ENCODE results near the gene TMEM255B. TPM values are rescaled to one million over a fixed set of nuclear protein-coding genes. Genes with fewer than 3 reads are reported as not detected.

The TMEM255B gene
- total RNA-seq, 1 donor from 2014 or later: 0.26 TPM

GRCh38 chr13:113808058-113808834 is 49.2 kb downstream of the TMEM255B start:
- Histone ChIP-seq H3K9me3 (ENCODE audit: low read depth) (peaks cover 5% of the 10 kb centered on the region), H3K79me2 (ENCODE audit: low read depth) (no peaks in the 10 kb centered on the region), H3K27me3 (no peaks in the 10 kb centered on the region), H2AFZ (replicated peaks) (no peak overlapping the region), H3K36me3 (no peaks in the 10 kb centered on the region), H3K4me2 (no peak overlapping the region), H3K4me3 (no peak overlapping the region), H3K27ac (no peak overlapping the region), H3K9ac (no peak overlapping the region), H3K4me1 (no peaks in the 10 kb centered on the region), H4K20me1 (ENCODE audit: low read depth) (no peaks in the 10 kb centered on the region), H3F3A (ENCODE audit: low read depth) (no peaks in the 10 kb centered on the region)
- peaks cover 21% of the 10 kb centered on the region for H3K9me3 Mint-ChIP-seq
- H3K27me3 Mint-ChIP-seq (ENCODE audit: insufficient read depth, low read depth): peaks cover 10% of the 10 kb centered on the region
- no peak for DNase-seq (ENCODE audit: low spot score)
- no peak overlapping the region for H3K4me3 Mint-ChIP-seq
- H3K4me1 Mint-ChIP-seq: no peaks in the 10 kb centered on the region
- no peak for TF ChIP-seq EZH2 (IDR thresholded peaks at IDR 0.05)
- TF ChIP-seq CTCF (IDR thresholded peaks at IDR 0.05): no peak
- TF ChIP-seq EZH2phosphoT487 (IDR thresholded peaks at IDR 0.05): no peak
- H3K27ac Mint-ChIP-seq: no peak overlapping the region
- H3K36me3 Mint-ChIP-seq: peaks cover 4% of the 10 kb centered on the region

GRCh38 chr13:113809934-113810333 is 50.9 kb downstream of the TMEM255B start:
- Histone ChIP-seq H3K4me2 (no peak overlapping the region), H3K4me1 (no peaks in the 10 kb centered on the region), H3K27me3 (no peaks in the 10 kb centered on the region), H3K79me2 (ENCODE audit: low read depth) (no peaks in the 10 kb centered on the region), H3F3A (ENCODE audit: low read depth) (no peaks in the 10 kb centered on the region), H4K20me1 (ENCODE audit: low read depth) (no peaks in the 10 kb centered on the region), H3K36me3 (no peaks in the 10 kb centered on the region), H3K9me3 (ENCODE audit: low read depth) (peaks cover 5% of the 10 kb centered on the region), H3K27ac (no peak overlapping the region), H3K4me3 (no peak overlapping the region), H3K9ac (no peak overlapping the region), H2AFZ (replicated peaks) (no peak overlapping the region)
- TF ChIP-seq CTCF (IDR thresholded peaks at IDR 0.05) (no peak), EZH2phosphoT487 (IDR thresholded peaks at IDR 0.05) (no peak), EZH2 (IDR thresholded peaks at IDR 0.05) (no peak)
- no peaks in the 10 kb centered on the region for H3K4me1 Mint-ChIP-seq
- H3K27ac Mint-ChIP-seq: no peak overlapping the region
- peaks cover 21% of the 10 kb centered on the region for H3K9me3 Mint-ChIP-seq
- peaks cover 10% of the 10 kb centered on the region for H3K27me3 Mint-ChIP-seq (ENCODE audit: insufficient read depth, low read depth)
- H3K36me3 Mint-ChIP-seq: peaks cover 4% of the 10 kb centered on the region
- no peak overlapping the region for H3K4me3 Mint-ChIP-seq
- DNase-seq (ENCODE audit: low spot score): no peak

- no peak overlapping the region for H3K27ac Mint-ChIP-seq
- no peak for DNase-seq (ENCODE audit: low spot score)
- peaks cover 2% of the 10 kb centered on the region for H3K4me1 Mint-ChIP-seq
- Histone ChIP-seq H3K27me3 (no peaks in the 10 kb centered on the region), H4K20me1 (ENCODE audit: low read depth) (no peaks in the 10 kb centered on the region), H3K9ac (no peak overlapping the region), H3K4me3 (no peak overlapping the region), H3K4me2 (no peak overlapping the region), H3K4me1 (no peaks in the 10 kb centered on the region), H3K27ac (no peak overlapping the region), H2AFZ (replicated peaks) (no peak overlapping the region), H3F3A (ENCODE audit: low read depth) (no peaks in the 10 kb centered on the region), H3K36me3 (no peaks in the 10 kb centered on the region), H3K9me3 (ENCODE audit: low read depth) (peaks cover 5% of the 10 kb centered on the region), H3K79me2 (ENCODE audit: low read depth) (no peaks in the 10 kb centered on the region)
- peaks cover 21% of the 10 kb centered on the region for H3K9me3 Mint-ChIP-seq
- TF ChIP-seq EZH2phosphoT487 (IDR thresholded peaks at IDR 0.05) (no peak), CTCF (IDR thresholded peaks at IDR 0.05) (no peak), EZH2 (IDR thresholded peaks at IDR 0.05) (no peak)
- H3K4me3 Mint-ChIP-seq: peak overlapping the region; percentile 50
- H3K36me3 Mint-ChIP-seq: peaks cover 4% of the 10 kb centered on the region
- peaks cover 10% of the 10 kb centered on the region for H3K27me3 Mint-ChIP-seq (ENCODE audit: insufficient read depth, low read depth)
Measured at GRCh38 chr13:113810640-113811039, 51.6 kb downstream of the TMEM255B start.

All from neural progenitor cell (in vitro differentiated cells).